HG03457 (cell line): ENCODE measurements around the gene STPG4.
"Not testable (repeated sequence)": the region's sequence is repeated elsewhere in the genome, so short reads cannot be mapped to it uniquely, and the experiment has no call there.

ENCODE experiments used
- ATAC-seq: cut with Tn5 transposase; IDR thresholded peaks from one replicate; pipeline ENCODE4 v1.9.1; 2021; ENCODE audit warnings: moderate number of reproducible peaks; ENCODE audit not compliant: unreplicated experiment

STPG4 gene

GRCh38 chr2:47155091-47155876, at the start of gene STPG4:
TSS of gene STPG4 (minus strand) at chr2:47155308. CDS start at chr2:47155251, 57 bp downstream.
- no peak for ATAC-seq

- no peak for ATAC-seq
Observed at GRCh38 chr2:47204691-47205090, 49.6 kb upstream of the STPG4 start.

- no peak for ATAC-seq
Observed at GRCh38 chr2:47203995-47204394, 48.9 kb upstream of the STPG4 start.

GRCh38 chr2:47201224-47201623, 46.1 kb upstream of the STPG4 start:
- ATAC-seq = no peak

- ATAC-seq = no peak
Observed at GRCh38 chr2:47198985-47199451, 43.9 kb upstream of the STPG4 start.

- no peak for ATAC-seq
Observed at GRCh38 chr2:47196499-47196898, 41.4 kb upstream of the STPG4 start.

GRCh38 chr2:47196046-47196445, 40.9 kb upstream of the STPG4 start:
- no peak for ATAC-seq

GRCh38 chr2:47195148-47195547, 40.0 kb upstream of the STPG4 start:
- ATAC-seq = no peak

- no peak for ATAC-seq
Observed at GRCh38 chr2:47194410-47194809, 39.3 kb upstream of the STPG4 start.

GRCh38 chr2:47193607-47194006, 38.5 kb upstream of the STPG4 start:
- ATAC-seq = no peak

GRCh38 chr2:47190188-47190881, 35.2 kb upstream of the STPG4 start:
- no peak for ATAC-seq

GRCh38 chr2:47189635-47190034, 34.5 kb upstream of the STPG4 start:
- ATAC-seq = no peak

- no peak for ATAC-seq
Observed at GRCh38 chr2:47187069-47187468, 32.0 kb upstream of the STPG4 start.

- no peak for ATAC-seq
Observed at GRCh38 chr2:47186351-47186750, 31.2 kb upstream of the STPG4 start.

- not testable (repeated sequence) for ATAC-seq
Observed at GRCh38 chr2:47185098-47185497, 30.0 kb upstream of the STPG4 start.

- no peak for ATAC-seq
Observed at GRCh38 chr2:47181176-47181575, 26.1 kb upstream of the STPG4 start.

- no peak for ATAC-seq
Observed at GRCh38 chr2:47180531-47180930, 25.4 kb upstream of the STPG4 start.

GRCh38 chr2:47179388-47179787, 24.3 kb upstream of the STPG4 start:
- no peak for ATAC-seq

- no peak for ATAC-seq
Observed at GRCh38 chr2:47178341-47178740, 23.2 kb upstream of the STPG4 start.

GRCh38 chr2:47177043-47177565, 22.0 kb upstream of the STPG4 start:
- no peak for ATAC-seq

GRCh38 chr2:47174733-47175361, 19.7 kb upstream of the STPG4 start:
- ATAC-seq = no peak
